GM18858 (cell line): Measurements from ENCODE around the gene SLC8A2.
"Not testable (repeated sequence)": the region's sequence is repeated elsewhere in the genome, so short reads cannot be mapped to it uniquely, and the experiment has no call there.

Source experiments
- ATAC-seq: cut with Tn5 transposase; IDR thresholded peaks from one replicate; pipeline ENCODE4 v1.9.1; 2021; ENCODE audit not compliant: unreplicated experiment

The SLC8A2 gene

GRCh38 chr19:47386582-47386981, 85.1 kb downstream of the SLC8A2 start:
- ATAC-seq: not testable (repeated sequence)

- not testable (repeated sequence) for ATAC-seq
Observed at GRCh38 chr19:47384533-47384932, 87.2 kb downstream of the SLC8A2 start.

- ATAC-seq: not testable (repeated sequence)
Observed at GRCh38 chr19:47383890-47384289, 87.8 kb downstream of the SLC8A2 start.

- ATAC-seq: no peak
Observed at GRCh38 chr19:47381653-47382279, 89.9 kb downstream of the SLC8A2 start.

GRCh38 chr19:47381121-47381520, 90.6 kb downstream of the SLC8A2 start:
- no peak for ATAC-seq

GRCh38 chr19:47380559-47380958, 91.1 kb downstream of the SLC8A2 start:
- no peak for ATAC-seq

GRCh38 chr19:47379381-47379938, 92.2 kb downstream of the SLC8A2 start:
- no peak for ATAC-seq

- no peak for ATAC-seq
Observed at GRCh38 chr19:47378246-47378645, 93.4 kb downstream of the SLC8A2 start.
